Esophagus mucosa (tissue), 1 donor: Measurements from ENCODE around the gene KAZALD1. TPM values are rescaled to one million over a fixed set of nuclear protein-coding genes. Genes with fewer than 3 reads are reported as not detected.
"Not testable (repeated sequence)": the region's sequence is repeated elsewhere in the genome, so short reads cannot be mapped to it uniquely, and the experiment has no call there.

Experiments
- ATAC-seq: fragments of 200-7000 bp; cut with Tn5 transposase; one replicate; pipeline ENCODE4 v1.9.1; 2020
- total RNA-seq: library from RNA; stranded (reverse); gene quantifications from one replicate; pipeline ENCODE4 v1.2.4, GENCODE V29; 2023
- donor health status: DM: yes; HTN: yes; CAD: no.

Gene KAZALD1
- total RNA-seq, 1 donor from 2014 or later = 4.1 TPM

- ATAC-seq = peak; percentile 89
Measured at GRCh38 chr10:101031128-101031795, 30.5 kb upstream of the KAZALD1 start, which contains the start of the genes PDZD7 and SFXN3. PDZD7 (minus strand) TSS chr10:101031129; CDS start chr10:101030219, 910 bp downstream. SFXN3 (plus strand) TSS chr10:101031234; CDS start chr10:101034695, 3,461 bp downstream.

- peak; percentile 40 for ATAC-seq
Measured at GRCh38 chr10:101031796-101032636, 29.8 kb upstream of the KAZALD1 start.

GRCh38 chr10:101032637-101033224 is 29.1 kb upstream of the KAZALD1 start:
- ATAC-seq = peak; percentile 49

GRCh38 chr10:101033276-101033675 is 28.5 kb upstream of the KAZALD1 start:
- ATAC-seq = no peak

GRCh38 chr10:101034404-101034803 is 27.4 kb upstream of the KAZALD1 start:
- ATAC-seq = not testable (repeated sequence)

- ATAC-seq = no peak
Measured at GRCh38 chr10:101035314-101035713, 26.5 kb upstream of the KAZALD1 start.

- no peak for ATAC-seq
Measured at GRCh38 chr10:101035916-101036702, 25.7 kb upstream of the KAZALD1 start.

GRCh38 chr10:101036726-101037125 is 25.1 kb upstream of the KAZALD1 start:
- no peak for ATAC-seq

GRCh38 chr10:101038484-101038883 is 23.3 kb upstream of the KAZALD1 start:
- no peak for ATAC-seq

- ATAC-seq = no peak
Measured at GRCh38 chr10:101040061-101040460, 21.7 kb upstream of the KAZALD1 start.

- ATAC-seq = no peak
Measured at GRCh38 chr10:101040851-101041250, 20.9 kb upstream of the KAZALD1 start.

GRCh38 chr10:101041252-101041761 is 20.5 kb upstream of the KAZALD1 start:
- ATAC-seq = peak; percentile 75

GRCh38 chr10:101042118-101042517 is 19.7 kb upstream of the KAZALD1 start:
- no peak for ATAC-seq

- ATAC-seq = peak; percentile 91
Measured at GRCh38 chr10:101042667-101043362, 19.0 kb upstream of the KAZALD1 start.

- ATAC-seq = no peak
Measured at GRCh38 chr10:101043363-101043707, 18.5 kb upstream of the KAZALD1 start.

- no peak for ATAC-seq
Measured at GRCh38 chr10:101044117-101044516, 17.7 kb upstream of the KAZALD1 start.

- no peak for ATAC-seq
Measured at GRCh38 chr10:101046332-101047238, 15.2 kb upstream of the KAZALD1 start.

GRCh38 chr10:101047268-101047667 is 14.5 kb upstream of the KAZALD1 start:
- no peak for ATAC-seq

- ATAC-seq = peak; percentile 61
Measured at GRCh38 chr10:101047961-101048892, 13.6 kb upstream of the KAZALD1 start.
